Smooth muscle cell (in vitro differentiated cells): ENCODE measurements around the gene NRXN2. TPM values are rescaled to one million over a fixed set of nuclear protein-coding genes. Genes with fewer than 3 reads are reported as not detected.

Experiments used
- DNase-seq: peaks from one replicate; lab custom pipeline; 2025; ENCODE audit not compliant: unreplicated experiment; lab: John Stamatoyannopoulos, UW
- H2AFZ ChIP-seq: fragments of 200-600 bp; sonication (generic); 2 replicates; pipeline ENCODE4 v1.6.0; 2016; ENCODE audit warnings: antibody characterized with exemption, low read depth, mild to moderate bottlenecking
- H3F3A ChIP-seq: fragments of 200-600 bp; sonication (generic); 2 replicates; pipeline ENCODE4 v1.6.0; 2017; ENCODE audit warnings: antibody characterized with exemption, low read depth
- H3K27ac ChIP-seq: fragments of 200-600 bp; sonication (generic); 2 replicates; pipeline ENCODE4 v1.5.1; 2016; ENCODE audit warnings: low read depth, mild to moderate bottlenecking
- H3K27me3 ChIP-seq: fragments of 200-600 bp; sonication (generic); 2 replicates; pipeline ENCODE4 v1.6.1; 2016; ENCODE audit warnings: low read depth, mild to moderate bottlenecking
- H3K36me3 ChIP-seq: fragments of 200-600 bp; sonication (generic); 2 replicates; pipeline ENCODE4 v1.5.1; 2016; ENCODE audit warnings: low read depth
- H3K4me1 ChIP-seq: fragments of 200-600 bp; sonication (generic); 2 replicates; pipeline ENCODE4 v1.5.1; 2016; ENCODE audit warnings: low read depth
- H3K4me2 ChIP-seq: fragments of 200-600 bp; sonication (generic); 2 replicates; pipeline ENCODE4 v1.6.0; 2016; ENCODE audit warnings: mild to moderate bottlenecking
- H3K4me3 ChIP-seq: fragments of 200-600 bp; sonication (generic); 2 replicates; pipeline ENCODE4 v1.5.1; 2016; ENCODE audit warnings: mild to moderate bottlenecking
- H3K79me2 ChIP-seq: fragments of 200-600 bp; sonication (generic); 2 replicates; pipeline ENCODE4 v1.6.0; 2016; ENCODE audit warnings: low read depth, mild to moderate bottlenecking
- H3K9ac ChIP-seq: fragments of 200-600 bp; sonication (generic); 2 replicates; pipeline ENCODE4 v1.6.0; 2016; ENCODE audit warnings: low read depth
- H3K9me3 ChIP-seq: fragments of 200-600 bp; sonication (generic); replicated peaks from 2 replicates; pipeline ENCODE4 v1.5.1; 2016; ENCODE audit warnings: low read depth
- H4K20me1 ChIP-seq: fragments of 200-600 bp; sonication (generic); 2 replicates; pipeline ENCODE4 v1.6.0; 2016; ENCODE audit warnings: low read depth
- WGBS: methylation state at CpG from one replicate; pipeline ENCODE4 v1.1.7; 2016; ENCODE audit warnings: low lambda C conversion rate; 5-methylcytosine and 5-hydroxymethylcytosine counted together
- polyA plus RNA-seq: library from polyadenylated mRNA; unstranded; fragments of >200 nt; fragmentation: Nextera tagmentation; extraction: Ambion mirVana; gene quantifications from 2 replicates; pipeline ENCODE4 v1.2.1, GENCODE V29; 2016
- total RNA-seq: library from RNA; depleted of rRNA; stranded (reverse); fragments of >200 nt; gene quantifications from 2 replicates; pipeline ENCODE4 v1.2.3, GENCODE V29; 2014
- TF ChIP-seq, protein P1 (sequence below): fragments of 200-600 bp; sonication (generic); IDR thresholded peaks from 2 replicates; pipeline ENCODE4 v1.5.1; 2017; ENCODE audit warnings: borderline replicate concordance, mild to moderate bottlenecking, antibody characterized with exemption; ENCODE audit not compliant: insufficient read depth, poor library complexity, severe bottlenecking

The NRXN2 gene
- total and polyA plus RNA-seq, 2 experiments from 2014 or later: 1.4 to 1.7 TPM

DNA sequence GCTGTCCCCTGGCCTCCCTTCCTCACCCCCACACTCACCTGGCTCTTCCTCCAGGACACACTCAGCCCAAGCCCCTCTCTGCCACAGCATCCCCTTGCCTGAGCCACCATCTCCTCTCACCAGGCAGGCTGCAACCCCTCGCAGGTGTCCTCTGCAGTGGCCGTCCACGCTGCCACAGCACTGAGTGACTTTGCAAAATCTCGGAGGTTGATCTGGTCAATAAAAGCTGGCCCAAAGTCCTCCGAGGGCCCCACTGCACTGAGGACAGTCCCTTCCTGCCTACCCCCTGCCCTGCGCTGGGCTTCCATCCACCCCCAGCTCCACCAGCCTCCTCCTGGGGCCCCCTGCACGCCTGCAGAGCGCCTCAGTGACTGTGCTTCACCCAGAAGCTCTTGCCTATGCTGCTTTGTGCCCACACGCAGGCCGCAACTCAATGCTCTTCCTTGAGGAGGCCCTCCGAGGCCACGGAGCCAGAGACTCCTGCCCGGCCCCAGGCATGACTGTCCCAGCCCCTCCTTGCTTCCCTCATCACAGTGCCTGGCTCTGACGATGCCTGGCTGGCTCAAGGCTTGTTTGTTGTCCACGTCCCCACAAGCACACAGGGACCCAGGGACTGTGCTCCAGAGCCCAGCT lies 162.7 kb downstream of the NRXN2 start:
- Histone ChIP-seq H3K79me2 (no peaks in the 10 kb centered on the region), H3K4me2 (peak overlapping the region; percentile 20), H3K36me3 (no peaks in the 10 kb centered on the region), H3F3A (no peaks in the 10 kb centered on the region), H3K27me3 (no peaks in the 10 kb centered on the region), H4K20me1 (no peaks in the 10 kb centered on the region), H2AFZ (peak overlapping the region; percentile 75), H3K27ac (no peak overlapping the region), H3K4me1 (peaks cover under 1% of the 10 kb centered on the region), H3K4me3 (no peak overlapping the region), H3K9ac (no peak overlapping the region), H3K9me3 (no peaks in the 10 kb centered on the region)
- WGBS: 49% methylated on average over 15 of the region's 15 CpGs
- TF ChIP-seq, protein P1, sequence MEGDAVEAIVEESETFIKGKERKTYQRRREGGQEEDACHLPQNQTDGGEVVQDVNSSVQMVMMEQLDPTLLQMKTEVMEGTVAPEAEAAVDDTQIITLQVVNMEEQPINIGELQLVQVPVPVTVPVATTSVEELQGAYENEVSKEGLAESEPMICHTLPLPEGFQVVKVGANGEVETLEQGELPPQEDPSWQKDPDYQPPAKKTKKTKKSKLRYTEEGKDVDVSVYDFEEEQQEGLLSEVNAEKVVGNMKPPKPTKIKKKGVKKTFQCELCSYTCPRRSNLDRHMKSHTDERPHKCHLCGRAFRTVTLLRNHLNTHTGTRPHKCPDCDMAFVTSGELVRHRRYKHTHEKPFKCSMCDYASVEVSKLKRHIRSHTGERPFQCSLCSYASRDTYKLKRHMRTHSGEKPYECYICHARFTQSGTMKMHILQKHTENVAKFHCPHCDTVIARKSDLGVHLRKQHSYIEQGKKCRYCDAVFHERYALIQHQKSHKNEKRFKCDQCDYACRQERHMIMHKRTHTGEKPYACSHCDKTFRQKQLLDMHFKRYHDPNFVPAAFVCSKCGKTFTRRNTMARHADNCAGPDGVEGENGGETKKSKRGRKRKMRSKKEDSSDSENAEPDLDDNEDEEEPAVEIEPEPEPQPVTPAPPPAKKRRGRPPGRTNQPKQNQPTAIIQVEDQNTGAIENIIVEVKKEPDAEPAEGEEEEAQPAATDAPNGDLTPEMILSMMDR: no peak
- DNase-seq: no peak

DNA sequence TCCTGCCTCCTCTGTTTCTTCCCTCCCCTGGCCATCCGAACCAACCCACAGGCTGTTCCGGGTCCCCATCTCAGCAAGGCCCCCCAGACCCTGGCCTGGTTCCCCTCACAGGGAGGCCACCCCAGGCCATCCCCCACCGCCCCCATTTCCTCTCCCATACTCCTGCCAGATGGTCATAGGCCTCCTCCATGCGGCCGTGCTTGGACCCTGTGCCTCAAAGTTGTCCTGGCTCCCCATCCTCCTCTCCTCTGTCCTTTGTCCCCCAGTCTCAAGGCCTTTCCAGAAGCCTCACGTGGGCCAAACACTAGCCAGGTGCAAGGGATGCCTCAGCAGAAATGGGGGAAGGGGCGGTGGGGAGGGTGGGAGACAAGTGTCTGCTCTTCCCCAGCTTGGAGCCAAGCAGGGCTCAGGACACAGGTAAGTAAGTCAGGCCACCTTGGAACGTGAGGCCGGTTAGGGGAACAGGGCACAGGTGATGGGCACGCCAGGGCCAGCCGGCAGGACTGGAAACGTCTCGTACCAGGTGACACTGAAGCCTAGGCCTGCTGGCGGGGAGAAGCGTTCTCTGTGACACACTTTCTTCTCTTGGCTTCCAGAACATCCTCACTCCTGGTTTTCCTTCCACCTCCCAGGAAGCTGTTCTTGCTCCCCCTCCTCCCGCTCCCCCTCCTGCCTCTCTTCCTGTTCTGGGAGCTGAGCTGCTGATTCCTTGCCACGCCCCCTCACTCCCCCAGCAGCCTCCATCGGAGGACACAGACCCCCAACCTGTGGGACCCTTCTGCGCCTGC lies 163.5 kb downstream of the NRXN2 start:
- no peaks in the 10 kb centered on the region for H3K27me3 ChIP-seq
- H3F3A ChIP-seq: no peaks in the 10 kb centered on the region
- H3K36me3 ChIP-seq: no peaks in the 10 kb centered on the region
- no peak overlapping the region for H3K4me2 ChIP-seq
- no peak overlapping the region for H3K9ac ChIP-seq
- WGBS: 81% methylated on average over 18 of the region's 19 CpGs
- peaks cover 8% of the 10 kb centered on the region for H3K4me1 ChIP-seq
- no peak overlapping the region for H3K4me3 ChIP-seq
- H3K27ac ChIP-seq: no peak overlapping the region
- DNase-seq: no peak
- no peaks in the 10 kb centered on the region for H3K79me2 ChIP-seq
- H2AFZ ChIP-seq: no peak overlapping the region
- H3K9me3 ChIP-seq: no peaks in the 10 kb centered on the region
- TF ChIP-seq, protein P1: no peak
- H4K20me1 ChIP-seq: no peaks in the 10 kb centered on the region

DNA sequence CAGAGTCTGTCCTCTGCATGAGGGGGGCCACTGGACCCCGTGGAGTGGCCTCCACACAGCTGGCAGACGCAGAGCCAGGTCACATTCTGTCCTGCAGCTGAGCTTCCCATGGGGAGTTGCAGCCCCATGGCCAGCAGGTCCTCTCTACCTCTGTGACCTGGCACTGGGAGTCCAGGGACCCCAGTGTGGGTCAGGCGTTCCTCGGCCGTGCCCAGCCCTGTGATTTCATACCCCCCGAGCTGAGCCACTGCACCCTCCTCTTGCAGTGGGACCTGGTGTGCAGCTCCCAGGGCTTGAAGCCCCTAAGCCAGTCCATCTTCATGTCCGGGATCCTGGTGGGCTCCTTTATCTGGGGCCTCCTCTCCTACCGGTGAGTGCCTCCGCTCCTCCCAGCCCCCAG lies 164.1 kb downstream of the NRXN2 start:
- H3K27ac ChIP-seq: no peak overlapping the region
- WGBS: 96% methylated on average over 9 of the region's 9 CpGs
- no peaks in the 10 kb centered on the region for H4K20me1 ChIP-seq
- H3K4me2 ChIP-seq: no peak overlapping the region
- H3F3A ChIP-seq: no peaks in the 10 kb centered on the region
- TF ChIP-seq, protein P1: no peak
- H3K9ac ChIP-seq: no peak overlapping the region
- peaks cover 14% of the 10 kb centered on the region for H3K4me1 ChIP-seq
- no peaks in the 10 kb centered on the region for H3K27me3 ChIP-seq
- no peak overlapping the region for H3K4me3 ChIP-seq
- DNase-seq: no peak
- no peak overlapping the region for H2AFZ ChIP-seq
- no peaks in the 10 kb centered on the region for H3K79me2 ChIP-seq
- no peaks in the 10 kb centered on the region for H3K9me3 ChIP-seq
- no peaks in the 10 kb centered on the region for H3K36me3 ChIP-seq
